NCI-H446 treated with DMSO at 0.1 percent for 48 hours (cell line): ENCODE data around the gene PXT1.

Source experiments
- DNase-seq: peaks from one replicate; lab custom pipeline; 2025; lab: John Stamatoyannopoulos, UW

Gene PXT1

DNA sequence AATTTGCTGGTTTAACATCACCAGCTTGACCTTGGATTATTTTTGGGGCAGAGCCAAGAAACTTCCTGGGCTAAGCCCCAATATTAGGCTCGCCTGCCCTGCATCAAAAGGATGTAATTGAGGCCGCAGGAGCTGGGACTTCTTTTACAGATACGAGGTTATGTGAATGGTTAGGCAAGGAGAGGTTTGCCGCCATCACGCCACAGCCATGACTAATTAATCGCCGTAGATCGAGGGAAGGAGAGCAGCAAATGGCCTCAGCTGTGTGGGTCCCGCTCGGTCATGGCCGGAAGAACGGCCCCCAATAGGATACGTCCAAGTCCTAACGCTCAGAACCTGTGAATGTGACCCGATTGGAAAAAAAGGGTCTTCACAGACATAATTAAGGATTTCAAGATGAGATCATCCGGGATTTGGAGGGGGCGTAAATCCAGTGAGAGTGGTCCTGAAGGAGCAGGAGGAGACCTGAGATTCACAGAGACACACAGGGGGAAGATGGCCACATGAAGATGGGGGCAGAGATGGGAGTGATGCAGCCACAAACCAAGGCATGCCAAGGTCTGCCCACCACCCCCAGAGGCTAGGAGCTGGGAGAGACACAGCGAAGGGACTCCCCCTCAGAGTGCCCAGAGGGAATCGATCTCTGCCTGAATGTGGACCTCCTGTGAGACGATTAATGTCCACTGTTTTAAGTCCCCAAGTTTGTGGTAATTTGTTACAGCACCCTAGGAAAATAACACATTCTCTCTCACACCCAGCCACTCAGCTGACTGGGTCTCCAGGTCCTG lies 96.0 kb downstream of the PXT1 start:
- DNase-seq = no peak

- DNase-seq = no peak
These were observed 96.8 kb downstream of the PXT1 start for GRCh38 chr6:36345681-36346466.

DNA sequence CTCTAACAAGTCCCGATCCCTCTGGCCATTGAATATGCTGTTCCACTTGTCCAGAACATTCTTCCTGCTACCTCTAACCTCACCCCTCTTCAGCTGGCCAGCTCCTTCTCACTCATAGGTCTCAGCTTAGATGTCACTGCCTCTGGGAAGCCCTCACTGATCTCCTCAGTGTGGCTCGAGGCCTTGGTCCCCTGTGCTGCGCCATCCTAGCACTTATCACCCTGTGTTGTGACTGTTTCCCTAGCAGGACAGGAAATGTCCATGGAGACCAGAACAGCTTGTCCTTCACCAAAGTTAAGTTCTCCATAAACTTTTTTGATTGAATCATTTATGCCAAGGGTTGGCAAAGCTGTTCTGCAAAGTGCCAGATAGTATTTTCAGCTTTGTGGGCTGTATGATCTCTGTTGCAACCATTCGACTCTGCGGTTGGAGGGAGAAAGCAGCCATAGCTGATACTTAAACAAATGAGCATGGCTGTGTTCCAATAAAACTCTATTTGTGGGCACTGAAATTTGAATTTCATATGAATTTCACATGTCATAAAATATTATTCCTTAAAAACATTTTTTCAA lies 99.5 kb downstream of the PXT1 start:
- no peak for DNase-seq

GRCh38 chr6:36340618-36341454 lies 101.8 kb downstream of the PXT1 start:
- no peak for DNase-seq
